ENCODE results near the gene GCLM. TPM values are rescaled to one million over a fixed set of nuclear protein-coding genes. Genes with fewer than 3 reads are reported as not detected.

Gene GCLM
- total and polyA plus RNA-seq, 12 donors: 3.9 to 81.3 (median 30.0) TPM

DNA sequence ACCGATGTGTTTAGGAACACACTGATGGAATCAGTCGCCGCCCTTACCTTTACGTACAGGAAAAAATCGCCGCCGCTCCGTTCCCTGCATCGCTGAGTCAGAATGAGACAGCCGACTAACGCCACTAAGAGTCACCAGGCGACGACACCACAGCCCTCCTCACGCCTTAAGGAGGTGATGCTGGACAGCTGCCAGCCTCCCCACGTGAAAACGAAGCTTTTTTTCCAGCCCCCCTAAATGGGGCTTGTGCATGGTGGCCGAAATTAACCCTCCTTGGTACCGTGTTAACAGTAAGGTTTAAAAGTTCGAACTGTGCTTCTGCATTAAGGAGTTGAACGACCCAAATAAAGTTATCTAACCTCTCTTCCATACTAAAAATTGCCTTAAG is 30.7 kb downstream of the GCLM start:
- peak overlapping the region; percentile 80 to 96 (median 81) for H3K27ac ChIP-seq
- WGBS, 4 donors: 0 to 2% (median 1%) methylated on average over 15 to 20 of the region's 20 CpGs
- H3K27me3 ChIP-seq: no peaks in the 10 kb centered on the region
- H3K4me1 ChIP-seq (replicated peaks in 1 of 2): peaks cover 6 to 25% of the 10 kb centered on the region in 2 donors
- H3K36me3 ChIP-seq (replicated peaks in 1 of 2): peaks cover 0 to 40% of the 10 kb centered on the region in 2 donors
- peak overlapping the region; percentile 50 to 73 (median 58) for H3K4me3 ChIP-seq
- TF ChIP-seq POLR2A (IDR thresholded peaks at IDR 0.05): no peak
- TF ChIP-seq, protein P1, sequence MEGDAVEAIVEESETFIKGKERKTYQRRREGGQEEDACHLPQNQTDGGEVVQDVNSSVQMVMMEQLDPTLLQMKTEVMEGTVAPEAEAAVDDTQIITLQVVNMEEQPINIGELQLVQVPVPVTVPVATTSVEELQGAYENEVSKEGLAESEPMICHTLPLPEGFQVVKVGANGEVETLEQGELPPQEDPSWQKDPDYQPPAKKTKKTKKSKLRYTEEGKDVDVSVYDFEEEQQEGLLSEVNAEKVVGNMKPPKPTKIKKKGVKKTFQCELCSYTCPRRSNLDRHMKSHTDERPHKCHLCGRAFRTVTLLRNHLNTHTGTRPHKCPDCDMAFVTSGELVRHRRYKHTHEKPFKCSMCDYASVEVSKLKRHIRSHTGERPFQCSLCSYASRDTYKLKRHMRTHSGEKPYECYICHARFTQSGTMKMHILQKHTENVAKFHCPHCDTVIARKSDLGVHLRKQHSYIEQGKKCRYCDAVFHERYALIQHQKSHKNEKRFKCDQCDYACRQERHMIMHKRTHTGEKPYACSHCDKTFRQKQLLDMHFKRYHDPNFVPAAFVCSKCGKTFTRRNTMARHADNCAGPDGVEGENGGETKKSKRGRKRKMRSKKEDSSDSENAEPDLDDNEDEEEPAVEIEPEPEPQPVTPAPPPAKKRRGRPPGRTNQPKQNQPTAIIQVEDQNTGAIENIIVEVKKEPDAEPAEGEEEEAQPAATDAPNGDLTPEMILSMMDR (IDR thresholded peaks at IDR 0.05): no peak
- H3K9me3 ChIP-seq (replicated peaks in 1 of 3): no peaks in the 10 kb centered on the region
- DNase-seq: peak; percentile 58 to 81 (median 71)
- intact Hi-C loops (cut with DNase I): no loop called here

DNA sequence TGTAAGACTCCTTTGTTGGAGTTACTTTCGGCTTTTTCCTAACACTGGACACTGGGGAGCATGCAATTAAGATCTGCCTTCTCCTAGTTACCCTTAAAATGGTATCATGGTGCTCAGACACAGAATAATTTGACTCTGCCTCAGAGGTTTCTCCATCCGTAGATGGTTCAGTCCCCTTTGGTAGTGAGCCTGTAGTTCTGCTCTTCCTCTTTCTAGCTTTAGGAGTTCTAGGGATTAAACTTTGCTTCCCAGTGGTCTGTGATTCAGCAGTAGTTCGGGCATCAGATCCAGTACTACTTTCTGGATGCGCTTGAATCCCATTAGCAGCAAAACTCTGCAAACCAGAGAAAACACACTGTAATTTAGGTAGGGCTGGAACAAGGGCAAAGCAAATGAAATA is 31.7 kb downstream of the GCLM start:
- peak overlapping the region in 1 of 5 donors; percentile 96 for H3K27ac ChIP-seq
- TF ChIP-seq POLR2A (IDR thresholded peaks at IDR 0.05): no peak
- TF ChIP-seq, protein P1 (IDR thresholded peaks at IDR 0.05): no peak
- intact Hi-C loops (cut with DNase I): no loop called here
- no peak for DNase-seq
- no peaks in the 10 kb centered on the region for H3K27me3 ChIP-seq
- H3K36me3 ChIP-seq (replicated peaks in 1 of 2): peaks cover 0 to 45% of the 10 kb centered on the region in 2 donors
- no peak overlapping the region for H3K4me3 ChIP-seq
- H3K9me3 ChIP-seq (replicated peaks in 1 of 3): no peaks in the 10 kb centered on the region
- peaks cover 6 to 25% of the 10 kb centered on the region in 2 donors for H3K4me1 ChIP-seq (replicated peaks in 1 of 2)
- 85 to 95% (median 89%) methylated on average over 4 of the region's 4 CpGs for WGBS, 4 donors

DNA sequence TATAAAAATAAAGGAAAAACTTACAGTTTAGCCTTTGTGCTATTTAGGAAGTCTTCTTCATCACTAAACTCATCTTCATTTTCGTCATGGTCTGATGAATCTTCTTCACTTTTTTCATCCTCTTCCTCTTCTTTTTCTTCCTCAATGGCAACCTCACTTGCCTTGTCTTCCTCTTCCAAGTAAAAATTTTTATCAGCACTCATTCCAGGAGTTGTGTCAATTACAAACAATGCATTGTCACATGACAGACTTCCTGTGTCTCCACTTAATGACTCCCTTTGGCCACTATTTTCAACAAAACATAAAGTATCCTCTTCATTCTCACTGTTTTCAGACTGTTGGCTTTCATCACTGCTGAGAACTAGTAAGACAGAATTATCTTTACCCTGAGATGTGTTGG is 33.0 kb downstream of the GCLM start:
- DNase-seq: no peak
- peaks cover 0 to 58% of the 10 kb centered on the region in 2 donors for H3K36me3 ChIP-seq (replicated peaks in 1 of 2)
- H3K9me3 ChIP-seq (replicated peaks in 1 of 3): no peaks in the 10 kb centered on the region
- no peak overlapping the region for H3K4me3 ChIP-seq
- intact Hi-C loops (cut with DNase I): no loop called here
- WGBS, 4 donors: 65 to 77% (median 69%) methylated on average over 1 of the region's 1 CpG
- TF ChIP-seq, protein P1 (IDR thresholded peaks at IDR 0.05): no peak
- TF ChIP-seq POLR2A (IDR thresholded peaks at IDR 0.05): no peak
- no peaks in the 10 kb centered on the region for H3K27me3 ChIP-seq
- peaks cover 6 to 25% of the 10 kb centered on the region in 2 donors for H3K4me1 ChIP-seq (replicated peaks in 1 of 2)
- no peak overlapping the region for H3K27ac ChIP-seq

DNA sequence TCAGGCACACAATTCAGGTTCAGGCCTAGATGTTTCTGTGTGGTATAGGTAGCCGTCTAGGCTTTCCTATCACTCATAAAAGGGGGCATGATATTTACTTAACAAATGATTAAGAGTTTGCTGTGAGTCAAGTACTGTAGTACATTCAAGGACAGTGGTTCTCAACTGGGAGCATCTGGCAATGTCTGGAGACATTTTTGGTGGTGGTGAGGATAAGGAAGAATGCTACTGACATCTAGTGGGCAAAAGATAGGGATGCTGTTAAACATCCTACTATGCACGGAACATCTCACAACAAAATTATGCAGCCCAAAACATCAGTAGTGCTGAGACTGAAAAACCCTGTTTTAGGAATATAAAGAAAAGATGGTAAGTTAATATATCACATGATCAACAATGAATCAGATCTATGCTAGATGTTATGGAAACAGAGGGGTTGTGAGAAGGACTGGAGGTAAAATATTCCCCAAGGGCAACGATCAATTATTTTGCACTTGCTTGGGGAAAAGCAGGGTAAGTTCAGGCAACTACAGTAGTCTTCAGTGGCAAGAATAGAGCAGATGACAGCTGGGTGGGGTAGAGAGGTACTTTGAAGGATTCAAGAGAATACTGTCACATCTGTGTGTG is 35.1 kb downstream of the GCLM start:
- TF ChIP-seq, protein P1 (IDR thresholded peaks at IDR 0.05): peak; percentile 20 to 63 (median 49)
- TF ChIP-seq POLR2A (IDR thresholded peaks at IDR 0.05): no peak
- Histone ChIP-seq H3K4me3 (no peak overlapping the region), H3K9me3 (replicated peaks in 1 of 3) (no peaks in the 10 kb centered on the region), H3K36me3 (replicated peaks in 1 of 2) (peaks cover 0 to 79% of the 10 kb centered on the region in 2 donors), H3K27ac (no peak overlapping the region), H3K4me1 (replicated peaks in 1 of 2) (peaks cover 6 to 21% of the 10 kb centered on the region in 2 donors), H3K27me3 (no peaks in the 10 kb centered on the region)
- intact Hi-C loops (cut with DNase I): no loop called here
- DNase-seq: peak in 2 of 7 donors; percentile 34 to 53
- WGBS, 4 donors: 45 to 64% (median 60%) methylated on average over 3 of the region's 3 CpGs

Data from adrenal gland (tissue), 12 donors.